ENCODE data around the gene TRMT61A. TPM values are rescaled to one million over a fixed set of nuclear protein-coding genes. Genes with fewer than 3 reads are reported as not detected.

The TRMT61A gene
- total and polyA plus RNA-seq, 2 of the 13 experiments (the other 11 are each of a cell fraction or from before 2014, with no cell fraction given), result 6.5 to 13.6 TPM

DNA sequence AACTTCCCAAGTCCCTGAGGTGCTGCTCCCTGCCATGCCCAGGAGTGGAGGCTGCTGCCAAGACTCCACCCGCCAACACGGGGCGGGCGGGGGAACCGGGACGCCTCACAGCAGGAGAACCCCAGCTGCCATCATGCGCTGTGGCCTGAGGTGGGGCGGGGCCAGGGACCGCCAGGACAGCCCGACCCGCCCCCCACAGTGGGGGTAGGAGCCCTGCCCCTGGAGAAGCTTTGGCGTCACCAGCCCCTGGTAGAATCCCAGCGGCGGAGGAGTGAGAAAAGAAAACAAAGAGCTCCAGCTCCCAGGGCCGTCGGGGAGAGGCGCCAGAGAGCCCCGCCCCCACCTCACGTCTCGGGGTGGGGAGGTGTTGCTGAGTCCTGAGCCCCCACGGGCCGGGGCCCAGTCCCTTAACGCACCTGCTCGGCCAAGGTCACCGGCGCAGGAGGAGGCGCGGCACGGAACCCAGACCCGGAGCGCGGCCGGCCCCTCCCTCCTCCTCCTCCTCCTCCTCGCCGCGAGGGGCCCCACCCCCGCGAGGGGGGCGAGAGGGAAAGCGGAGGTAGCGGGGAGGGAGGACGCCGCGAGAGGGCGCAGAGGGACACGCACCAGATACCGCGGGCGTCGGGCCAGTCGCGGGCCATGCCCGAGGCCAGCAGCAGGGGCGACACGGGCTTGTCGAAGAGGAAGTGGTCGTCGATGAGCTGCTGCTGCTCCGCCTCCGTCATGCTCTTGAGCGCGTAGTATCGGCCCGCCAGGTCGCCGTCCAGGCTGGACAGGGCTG is 8.1 kb upstream of the TRMT61A start:
- in situ Hi-C loops (cut with HindIII; ENCODE audit: extremely low pct_ligation_motif_present, low pct_unique_long_range_greater_than_20kb), result no loop called here
- POLR2A ChIA-PET, result interaction anchor here (0.6 kb wide), 1 partner anchor 8 kb away, joined by 3 read pairs; the partner anchor contains the start of gene TRMT61A
- WGBS (ENCODE audit: low lambda C conversion rate), result 97% methylated on average over 47 of the region's 66 CpGs
- TF ChIP-seq ZBED4 (CRISPR knock-in tag; IDR thresholded peaks at IDR 0.05; ENCODE audit: borderline replicate concordance) (no peak), SRY (CRISPR knock-in tag; IDR thresholded peaks at IDR 0.05) (no peak), BHLHE40 (IDR thresholded peaks at IDR 0.05; ENCODE audit: low read length) (no peak), SSRP1 (CRISPR knock-in tag; IDR thresholded peaks at IDR 0.05) (no peak), CCAR2 (optimal IDR thresholded peaks at IDR 0.05; ENCODE audit: low read depth, low read length) (no peak), SMAD9 (CRISPR knock-in tag; IDR thresholded peaks at IDR 0.05) (no peak), ZNF124 (CRISPR knock-in tag; IDR thresholded peaks at IDR 0.05) (no peak), ZKSCAN8 (CRISPR knock-in tag; IDR thresholded peaks at IDR 0.05; ENCODE audit: borderline replicate concordance) (no peak), ZEB1 (IDR thresholded peaks at IDR 0.05; ENCODE audit: insufficient replicate concordance, low read depth) (no peak), RBFOX2 (IDR thresholded peaks at IDR 0.05; ENCODE audit: low read depth, low read length) (0 out of 2 replicates have a peak, but pooled peaks have one; percentile 12), ZNF546 (CRISPR knock-in tag; conservative IDR thresholded peaks at IDR 0.05) (no peak), ZNF713 (CRISPR knock-in tag; IDR thresholded peaks at IDR 0.05) (no peak), TGIF2 (CRISPR knock-in tag; IDR thresholded peaks at IDR 0.05) (no peak), XRCC5 (optimal IDR thresholded peaks at IDR 0.05; ENCODE audit: low read length) (no peak), TFDP2 (CRISPR knock-in tag; IDR thresholded peaks at IDR 0.05) (no peak), ARID5B (CRISPR knock-in tag; IDR thresholded peaks at IDR 0.05) (no peak)

More for the DNA sequence above, 8.1 kb upstream of the TRMT61A start:
- no peak for FAIRE-seq
- Histone ChIP-seq H3K9me3 (ENCODE audit: low read length) (no peaks in the 10 kb centered on the region), H3K79me2 (ENCODE audit: insufficient read depth, low read length) (peaks cover 4% of the 10 kb centered on the region), H4K20me1 (ENCODE audit: insufficient read depth, low read length) (no peaks in the 10 kb centered on the region), H3K4me3 (replicated peaks in 1 of 3; ENCODE audit: insufficient read depth in 1 of 3, low read depth in 2 of 3, low read length in 3 of 3) (peak overlapping the region in 2 of 3 experiments; percentile 11 to 81; a peak in 3 of 6 replicates), H3K4me2 (ENCODE audit: low read depth, low read length) (no peak overlapping the region), H3K9ac (ENCODE audit: insufficient read depth, low read depth, low read length) (no peak overlapping the region), H3K4me1 (ENCODE audit: insufficient read depth, low read length) (peaks cover 63% of the 10 kb centered on the region), H3K27ac (ENCODE audit: extremely low read length, insufficient read depth, low read length) (no peak overlapping the region), H3K27me3 (ENCODE audit: control insufficient read depth in 1 of 2, insufficient read depth in 2 of 2, low read length in 2 of 2) (no peaks in the 10 kb centered on the region), H2AFZ (ENCODE audit: low read length) (no peak overlapping the region), H3K36me3 (replicated peaks in 1 of 2; ENCODE audit: control insufficient read depth in 1 of 2, insufficient read depth in 2 of 2, low read length in 2 of 2) (peaks cover 0 to 10% of the 10 kb centered on the region in 2 experiments; a peak in 3 of 5 replicates)
- no peak for ATAC-seq
- intact Hi-C loops (cut with micrococcal nuclease; ENCODE audit: unreplicated experiment), result no loop called here
- no TSS peak for BruUV-seq (replicated peaks)
- CTCF ChIA-PET (ENCODE audit: low intra/inter-chr PET ratio, low total read pairs), result no interaction called here
- no peak for DNase-seq (ENCODE audit: low spot score)
